Endometrial microvascular endothelial cells (primary cell): ENCODE data around the gene CHPF. TPM values are rescaled to one million over a fixed set of nuclear protein-coding genes. Genes with fewer than 3 reads are reported as not detected.

ENCODE experiments used
- in situ Hi-C: cut with HindIII; loops from 2 replicates; pipeline ENCODE4 v1.10.0; 2017; ENCODE audit warnings: low sequenced_read_pairs, low pct_unique_long_range_greater_than_20kb; ENCODE audit errors: inconsistent ontology term
- total RNA-seq: library from RNA; depleted of rRNA; stranded (reverse); fragments of >200 nt; gene quantifications from one replicate; pipeline ENCODE4 v1.2.3, GENCODE V29; 2015; ENCODE audit errors: inconsistent ontology term

CHPF gene
- total RNA-seq, 1 donor from 2014 or later: 3.4 TPM

DNA sequence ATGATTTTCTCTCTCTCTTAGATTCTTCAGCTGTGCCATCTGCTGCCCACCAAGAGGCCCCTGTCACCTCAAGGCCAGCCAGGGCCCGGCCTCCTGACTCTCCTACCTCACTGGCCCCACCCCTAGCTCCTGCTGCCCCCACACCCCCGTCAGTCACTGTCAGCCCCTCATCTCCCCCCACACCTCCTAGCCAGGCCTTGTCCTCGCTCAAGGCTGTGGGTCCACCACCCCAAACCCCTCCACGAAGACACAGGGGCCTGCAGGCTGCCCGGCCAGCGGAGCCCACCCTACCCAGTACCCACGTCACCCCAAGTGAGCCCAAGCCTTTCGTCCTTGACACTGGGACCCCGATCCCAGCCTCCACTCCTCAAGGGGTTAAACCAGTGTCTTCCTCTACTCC lies 54.3 kb downstream of the CHPF start:
- in situ Hi-C loops: no loop called here

Other genes starting within 250 kb of the CHPF start
- not detected for gene PTPRN, start 234.4 kb downstream of the CHPF start, total RNA-seq
- gene RESP18, start 211.1 kb downstream of the CHPF start, total RNA-seq: not detected
- 86.0 TPM for gene DNPEP, start 155.9 kb downstream of the CHPF start, total RNA-seq
- gene DES, start 125.4 kb downstream of the CHPF start, total RNA-seq: not detected
- not detected for gene SPEG, start 109.0 kb downstream of the CHPF start, total RNA-seq
- 32.0 TPM for gene GMPPA, start 44.9 kb downstream of the CHPF start, total RNA-seq
- not detected for gene ASIC4, start 29.3 kb downstream of the CHPF start, total RNA-seq
- gene TMEM198, start 219 bp upstream of the CHPF start, total RNA-seq: not detected
- gene OBSL1, start 27.7 kb upstream of the CHPF start, total RNA-seq: 3.3 TPM
- gene INHA, start 28.5 kb upstream of the CHPF start, total RNA-seq: not detected
- gene STK11IP, start 54.0 kb upstream of the CHPF start, total RNA-seq: 15.3 TPM
- gene SLC4A3, start 83.8 kb upstream of the CHPF start, total RNA-seq: not detected